ENCODE results near the gene PRRT1. TPM values are rescaled to one million over a fixed set of nuclear protein-coding genes. Genes with fewer than 3 reads are reported as not detected.
"Not testable (repeated sequence)": the region's sequence is repeated elsewhere in the genome, so short reads cannot be mapped to it uniquely, and the experiment has no call there.

PRRT1 gene
- total RNA-seq, 1 donor from 2014 or later: 2.7 TPM

DNA sequence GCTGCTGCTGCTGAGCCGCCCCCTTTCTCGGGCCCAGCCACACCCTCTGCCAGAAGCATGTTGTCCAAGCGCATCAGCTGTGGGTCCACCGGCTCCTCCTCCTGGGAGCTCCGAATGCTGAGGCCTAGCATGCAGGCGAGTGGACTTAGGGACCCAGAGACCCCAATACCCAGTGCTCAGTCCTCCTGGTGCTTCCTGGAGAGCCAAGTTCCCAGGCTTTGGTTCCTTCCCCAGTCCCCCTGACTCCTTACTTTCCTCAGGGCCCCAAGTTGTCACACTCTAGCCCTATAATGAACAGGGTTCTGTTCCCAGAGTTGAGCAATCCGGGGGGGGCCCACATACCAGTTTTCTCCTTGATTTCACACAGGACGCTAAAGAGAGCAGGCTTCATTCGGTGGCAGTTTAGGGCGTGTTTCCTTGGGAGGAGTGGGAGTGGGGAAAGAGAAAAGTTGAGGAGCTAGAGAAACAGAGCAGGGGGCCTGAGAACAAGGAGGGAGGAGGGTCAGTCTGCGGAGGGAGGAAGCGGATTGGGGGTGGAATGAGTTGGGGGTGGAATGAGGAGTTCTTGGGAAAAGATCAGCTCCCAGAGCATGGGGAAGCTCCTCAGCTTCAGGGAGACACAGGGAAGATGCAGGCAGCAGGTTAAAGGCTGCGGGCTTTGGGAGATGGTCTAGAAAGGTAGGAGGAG lies 36.8 kb upstream of the PRRT1 start:
- peak overlapping the region; percentile 94 for H3K27ac Mint-ChIP-seq
- no peaks in the 10 kb centered on the region for H3K9me3 Mint-ChIP-seq
- no peak for TF ChIP-seq CTCF (conservative IDR thresholded peaks at IDR 0.05)
- H3K4me3 Mint-ChIP-seq: peak overlapping the region; percentile 96
- H3K4me1 Mint-ChIP-seq (ENCODE audit: unreplicated experiment): peaks cover 38% of the 10 kb centered on the region
- peaks cover 16% of the 10 kb centered on the region for H3K36me3 Mint-ChIP-seq
- no peaks in the 10 kb centered on the region for H3K27me3 Mint-ChIP-seq
- no peak for DNase-seq (ENCODE audit: extremely low spot score, unreplicated experiment)

DNA sequence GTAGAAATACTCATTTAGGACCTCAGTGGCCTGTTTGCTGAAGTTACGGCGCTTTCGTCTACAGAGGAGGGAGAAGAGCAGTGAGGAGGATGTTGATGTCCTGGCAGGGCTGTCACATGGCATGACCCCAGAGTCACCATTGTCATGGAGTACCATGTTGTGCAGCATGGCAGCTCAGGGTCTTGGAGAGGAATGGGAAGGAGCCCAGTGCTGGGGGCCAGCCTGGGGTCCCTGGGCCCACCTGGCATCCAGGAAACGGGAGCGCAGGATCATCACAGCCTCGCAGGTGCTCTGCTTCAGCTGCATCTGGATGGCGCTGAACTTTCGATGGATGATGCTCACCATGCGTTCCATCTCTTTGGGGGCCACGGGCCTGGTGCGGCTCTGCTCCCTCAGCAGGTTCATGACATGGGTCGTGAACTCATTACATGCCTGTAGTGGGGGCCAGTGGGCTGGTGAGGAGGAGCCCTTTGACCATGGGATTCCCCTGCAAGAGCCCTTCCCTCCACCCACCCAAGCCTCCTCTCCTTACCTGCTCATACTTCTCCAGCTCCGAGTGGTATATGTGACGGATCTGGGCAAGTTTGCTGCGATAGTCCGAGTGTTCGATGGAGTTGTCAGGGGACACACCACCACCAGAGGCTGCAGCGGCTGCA lies 36.1 kb upstream of the PRRT1 start:
- not testable (repeated sequence) for DNase-seq (ENCODE audit: extremely low spot score, unreplicated experiment); H3K9me3 Mint-ChIP-seq; H3K27me3 Mint-ChIP-seq
- peak overlapping the region; percentile 94 for H3K27ac Mint-ChIP-seq
- peak overlapping the region; percentile 96 for H3K4me3 Mint-ChIP-seq
- peaks cover 16% of the 10 kb centered on the region for H3K36me3 Mint-ChIP-seq
- peaks cover 38% of the 10 kb centered on the region for H3K4me1 Mint-ChIP-seq (ENCODE audit: unreplicated experiment)

DNA sequence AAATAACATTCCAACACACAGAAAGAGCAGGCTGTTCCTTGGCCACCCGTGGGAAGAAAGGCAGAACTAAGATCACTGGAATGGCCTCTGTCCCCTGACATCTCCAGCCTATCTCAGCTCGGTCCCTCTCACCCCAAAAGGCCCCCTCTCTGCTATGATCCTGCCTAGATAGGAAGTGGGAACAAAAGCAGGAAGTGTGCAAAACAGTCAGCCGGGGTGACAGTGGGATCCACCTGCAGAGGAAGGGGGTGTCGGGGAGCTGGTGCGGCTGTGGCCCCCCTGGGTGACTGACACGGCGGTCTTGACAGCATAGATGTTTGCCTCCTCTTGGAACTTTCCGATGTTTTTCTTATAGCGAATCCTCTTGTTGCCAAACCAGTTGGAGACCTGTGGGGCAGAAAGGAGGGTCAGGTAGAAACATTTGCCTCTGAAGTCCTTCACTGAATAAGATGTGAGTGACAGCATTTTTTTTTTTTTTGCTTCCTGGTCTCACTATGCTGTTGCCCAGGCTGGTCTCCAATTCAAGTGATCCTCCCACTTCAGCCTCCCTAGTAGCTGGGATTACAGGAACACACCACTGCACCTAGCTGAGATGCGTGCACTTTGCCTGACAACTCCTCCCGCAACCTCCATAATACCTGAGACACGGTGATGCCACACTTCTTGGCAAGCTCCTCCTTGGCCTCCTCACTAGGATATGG lies 35.4 kb upstream of the PRRT1 start:
- TF ChIP-seq CTCF (conservative IDR thresholded peaks at IDR 0.05): no peak
- Mint-ChIP-seq H3K4me3 (peak overlapping the region; percentile 77), H3K36me3 (peaks cover 16% of the 10 kb centered on the region), H3K27ac (peak overlapping the region; percentile 89), H3K9me3 (no peaks in the 10 kb centered on the region), H3K27me3 (no peaks in the 10 kb centered on the region), H3K4me1 (ENCODE audit: unreplicated experiment) (peaks cover 38% of the 10 kb centered on the region)
- DNase-seq (ENCODE audit: extremely low spot score, unreplicated experiment): no peak

DNA sequence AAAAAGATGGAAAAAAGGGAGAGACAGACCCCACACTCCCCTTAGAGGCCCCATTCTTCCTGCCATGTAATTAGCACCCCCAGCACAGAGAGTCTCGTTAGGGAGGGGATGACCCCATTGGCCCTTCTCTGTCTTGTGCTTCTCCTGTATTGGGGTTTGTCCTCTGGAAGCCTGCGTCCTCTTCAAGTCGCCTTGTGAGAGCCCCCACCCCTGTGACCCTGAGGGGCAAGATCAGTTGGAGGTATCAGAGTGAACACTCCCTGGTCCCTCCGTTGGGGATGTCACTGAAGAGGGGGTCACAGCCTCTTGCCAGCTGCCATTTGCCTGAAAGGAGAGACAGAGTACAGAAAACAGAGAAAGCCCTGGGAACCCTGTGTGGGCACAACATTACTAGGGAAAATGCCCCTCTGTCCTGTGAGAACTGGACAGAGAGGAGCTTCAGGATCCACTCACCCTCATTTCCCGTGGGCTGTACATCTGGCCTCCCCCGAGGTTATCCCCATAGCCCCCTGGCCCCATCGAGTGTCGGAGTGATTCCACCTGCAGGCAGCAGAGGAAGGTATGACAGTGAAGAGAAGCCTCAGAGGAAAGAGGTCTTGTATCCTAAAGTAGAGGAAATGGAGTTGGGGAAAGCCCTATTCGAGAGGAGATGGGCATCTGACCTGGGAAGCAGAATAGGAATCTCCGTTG lies 34.6 kb upstream of the PRRT1 start:
- Mint-ChIP-seq H3K4me1 (ENCODE audit: unreplicated experiment) (peaks cover 35% of the 10 kb centered on the region), H3K27ac (peak overlapping the region; percentile 89), H3K36me3 (peaks cover 16% of the 10 kb centered on the region), H3K4me3 (peak overlapping the region; percentile 77)
- H3K27me3 Mint-ChIP-seq; DNase-seq (ENCODE audit: extremely low spot score, unreplicated experiment); H3K9me3 Mint-ChIP-seq: not testable (repeated sequence)

DNA sequence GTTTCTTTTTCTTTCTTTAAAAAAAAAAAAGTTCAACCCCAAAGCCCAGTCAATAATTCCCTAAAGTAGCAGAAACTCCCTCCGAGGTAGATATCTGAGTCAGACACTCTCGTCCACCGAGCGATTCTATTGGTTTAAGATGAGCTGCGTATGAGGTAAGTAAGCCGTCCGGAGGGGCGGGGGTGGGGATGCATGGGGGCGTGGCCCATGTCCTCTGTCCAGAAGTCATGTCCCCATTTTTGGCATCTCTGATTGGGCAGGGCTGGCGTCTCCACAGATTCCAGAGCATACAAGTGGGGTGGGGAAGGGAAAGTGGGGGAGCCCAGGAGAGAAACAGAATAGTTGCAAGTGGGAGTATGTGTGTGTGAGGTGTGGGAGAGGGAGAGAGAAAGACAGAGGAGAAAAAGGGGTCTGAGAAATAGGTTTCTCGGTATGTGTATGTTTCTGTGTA lies 34.0 kb upstream of the PRRT1 start:
- H3K4me1 Mint-ChIP-seq (ENCODE audit: unreplicated experiment): peaks cover 30% of the 10 kb centered on the region
- peak overlapping the region; percentile 89 for H3K27ac Mint-ChIP-seq
- not testable (repeated sequence) for H3K27me3 Mint-ChIP-seq; DNase-seq (ENCODE audit: extremely low spot score, unreplicated experiment); H3K9me3 Mint-ChIP-seq
- peak overlapping the region; percentile 76 for H3K4me3 Mint-ChIP-seq
- peaks cover 17% of the 10 kb centered on the region for H3K36me3 Mint-ChIP-seq

GRCh38 chr6:32184084-32184640 lies 32.4 kb upstream of the PRRT1 start, which contains the start of gene AGER:
Gene AGER (minus strand): TSS chr6:32184253. CDS start chr6:32184222, 31 bp downstream.
- peaks cover 21% of the 10 kb centered on the region for H3K36me3 Mint-ChIP-seq
- DNase-seq (ENCODE audit: extremely low spot score, unreplicated experiment): no peak
- TF ChIP-seq CTCF (conservative IDR thresholded peaks at IDR 0.05): no peak
- no peak within 1 kb of the TSS for H3K4me3 Mint-ChIP-seq
- H3K27ac Mint-ChIP-seq: no peak within 1 kb of the TSS
- peaks cover 38% of the 10 kb centered on the region for H3K4me1 Mint-ChIP-seq (ENCODE audit: unreplicated experiment)
- H3K27me3 Mint-ChIP-seq: no peaks in the 10 kb centered on the region
- H3K9me3 Mint-ChIP-seq: no peaks in the 10 kb centered on the region
